NAMALWA (cell line): ENCODE data around the gene PRAMEF12.
"Not testable (repeated sequence)": the region's sequence is repeated elsewhere in the genome, so short reads cannot be mapped to it uniquely, and the experiment has no call there.

Experiments used
- DNase-seq: peaks from one replicate; pipeline ENCODE4 v3.0.0-alpha.2; 2015; ENCODE audit warnings: low spot score

Gene PRAMEF12

GRCh38 chr1:12771186-12771585, 2.4 kb upstream of the PRAMEF12 start:
- DNase-seq = no peak

DNA sequence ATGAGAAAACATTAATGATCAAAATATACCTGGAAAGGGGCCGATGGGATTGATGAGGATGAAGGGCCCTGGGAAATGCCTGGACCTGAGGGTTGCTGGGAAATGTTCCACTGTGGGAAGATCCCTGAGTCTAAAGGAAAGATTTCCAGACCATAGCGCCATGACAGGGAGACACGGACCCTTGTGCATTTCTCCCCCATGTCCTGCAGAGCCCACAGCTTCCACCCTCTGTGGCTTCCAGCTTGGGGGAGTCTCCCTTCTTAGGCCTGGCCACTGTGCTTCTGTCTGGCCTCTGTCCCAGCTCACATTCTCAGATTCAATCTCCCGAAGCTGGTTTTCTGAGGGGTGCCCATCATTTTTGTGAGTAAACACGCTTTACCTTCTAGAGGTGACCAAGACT, 1.0 kb upstream of the PRAMEF12 start:
- no peak for DNase-seq

- DNase-seq = no peak
These were observed 1.3 kb downstream of the PRAMEF12 start for GRCh38 chr1:12774801-12775345.

GRCh38 chr1:12775443-12775842, 1.9 kb downstream of the PRAMEF12 start:
- DNase-seq = no peak

GRCh38 chr1:12776801-12777557, 3.4 kb downstream of the PRAMEF12 start:
- DNase-seq = no peak

- no peak for DNase-seq
These were observed 4.5 kb downstream of the PRAMEF12 start for GRCh38 chr1:12778061-12778460.

- DNase-seq = no peak
These were observed 5.4 kb downstream of the PRAMEF12 start for GRCh38 chr1:12778907-12779306.

DNA sequence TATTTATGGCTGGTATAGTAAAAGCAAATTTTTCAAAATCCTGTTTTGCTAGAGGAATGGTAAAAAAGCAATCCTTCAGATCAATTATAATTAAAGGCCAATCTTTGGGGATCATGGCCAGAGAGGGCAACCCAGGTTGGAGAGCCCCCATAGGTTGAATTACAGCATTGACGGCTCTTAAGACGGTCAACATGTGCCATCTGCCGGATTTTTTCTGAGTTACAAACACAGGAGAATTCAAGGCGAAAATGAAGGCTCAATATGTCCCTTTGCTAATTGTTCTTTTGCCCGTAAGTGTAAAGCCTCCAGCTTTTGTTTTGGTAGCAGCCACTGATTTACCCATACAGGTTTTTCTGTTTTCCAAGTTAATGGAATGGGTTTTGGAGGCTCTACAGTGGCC, 8.0 kb downstream of the PRAMEF12 start:
- not testable (repeated sequence) for DNase-seq

- DNase-seq = peak; percentile 65
These were observed 10.2 kb downstream of the PRAMEF12 start for GRCh38 chr1:12783783-12784182.

- DNase-seq = not testable (repeated sequence)
These were observed 11.2 kb downstream of the PRAMEF12 start for GRCh38 chr1:12784729-12785128.

GRCh38 chr1:12791097-12791496, 17.6 kb downstream of the PRAMEF12 start, which contains the start of gene PRAMEF1:
PRAMEF1 (plus strand) TSS chr1:12791397; CDS start chr1:12793228, 1,831 bp downstream.
- DNase-seq = not testable (repeated sequence)

- no peak for DNase-seq
These were observed 25.4 kb downstream of the PRAMEF12 start for GRCh38 chr1:12798911-12799310.

- DNase-seq = no peak
These were observed 26.2 kb downstream of the PRAMEF12 start for GRCh38 chr1:12799730-12800129.

DNA sequence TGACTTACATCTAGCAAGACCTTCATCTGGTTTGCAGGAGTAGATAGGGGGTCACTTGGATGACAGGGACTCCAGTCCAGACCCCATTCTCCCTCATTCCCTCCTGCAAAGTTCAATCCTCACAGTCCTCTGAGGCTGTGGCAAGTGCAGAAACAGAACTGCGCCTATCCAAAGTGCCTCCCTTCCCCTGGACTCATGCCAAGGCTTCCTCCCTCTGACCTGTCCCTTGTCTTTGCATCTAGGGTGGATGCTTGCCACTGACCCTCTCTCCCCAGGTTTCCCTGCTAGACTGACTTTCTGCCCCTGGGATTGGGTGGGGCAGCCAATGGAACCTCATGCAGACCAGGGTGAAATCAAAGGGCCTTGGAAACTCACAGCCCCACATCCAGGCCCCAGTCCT, 36.4 kb downstream of the PRAMEF12 start:
- DNase-seq = no peak

DNA sequence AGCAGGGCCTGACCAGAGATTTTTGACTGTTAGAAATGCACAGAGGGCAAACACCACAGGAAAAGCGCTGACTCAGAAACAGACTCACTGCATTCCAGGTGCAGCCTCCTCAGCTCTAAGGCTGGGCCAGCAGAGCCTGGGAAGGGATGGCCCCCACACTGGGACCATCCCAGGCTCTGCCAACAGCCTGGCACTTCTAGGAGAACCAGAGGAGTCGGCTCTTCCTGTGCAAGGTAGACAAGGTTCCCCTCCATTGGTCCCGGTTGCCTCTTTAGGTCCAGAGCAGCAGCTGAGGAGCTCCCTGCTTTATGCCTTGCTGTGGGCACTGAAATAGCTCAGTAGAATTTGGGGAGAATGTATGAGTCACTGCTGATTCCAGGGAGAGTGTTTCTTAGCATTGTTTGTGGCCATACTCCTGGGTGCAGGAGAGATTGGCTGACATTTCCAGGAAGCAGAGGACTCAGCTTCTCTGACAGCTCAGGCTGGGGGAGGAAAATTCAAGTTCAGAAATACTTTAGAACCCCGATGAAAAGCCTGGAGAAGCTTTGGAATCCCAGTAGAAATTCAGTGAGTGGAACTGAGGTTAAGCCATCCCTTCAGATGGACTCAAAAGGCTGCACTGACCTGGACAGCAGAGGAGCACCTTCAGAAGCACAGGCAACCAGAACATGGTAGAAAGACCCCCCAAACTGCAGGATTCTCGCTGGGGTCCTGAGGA, 37.3 kb downstream of the PRAMEF12 start:
- DNase-seq = no peak

DNA sequence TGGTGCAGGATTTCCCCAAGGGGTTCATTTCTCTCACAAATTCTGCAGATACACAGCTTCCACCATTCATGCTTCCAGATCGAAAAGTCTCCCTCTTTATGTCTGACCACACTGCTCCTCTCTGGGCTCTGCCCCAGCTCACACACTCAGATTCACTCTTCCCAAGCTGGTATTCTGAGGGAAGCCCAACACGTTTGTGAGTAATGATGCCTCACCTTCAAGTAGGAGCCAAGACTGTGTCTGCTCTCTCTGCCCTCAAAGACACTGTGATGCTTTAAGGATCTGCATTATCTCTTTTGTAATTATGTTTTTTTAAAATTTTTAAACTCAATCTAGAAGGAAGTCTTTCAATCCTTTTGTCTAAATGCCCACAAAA, 37.9 kb downstream of the PRAMEF12 start:
- DNase-seq = no peak

GRCh38 chr1:12819061-12819460, 45.5 kb downstream of the PRAMEF12 start:
- DNase-seq = not testable (repeated sequence)
